22Rv1 (cell line): ENCODE results near the gene TTC28.

Experiments used
- H3K27ac ChIP-seq: fragments of 450-650 bp; 2 replicates; pipeline ENCODE4 v1.5.1; 2017
- CTCF ChIP-seq: fragments of 450-650 bp; IDR thresholded peaks from 2 replicates; pipeline ENCODE4 v1.5.1; 2017; ENCODE audit warnings: mild to moderate bottlenecking
- ZFX ChIP-seq: fragments of 450-650 bp; IDR thresholded peaks from 2 replicates; pipeline ENCODE4 v1.6.1; 2017; ENCODE audit warnings: antibody characterized with exemption, borderline replicate concordance

TTC28 gene

GRCh38 chr22:28047740-28048139 lies 631.9 kb downstream of the TTC28 start:
- no peak overlapping the region for H3K27ac ChIP-seq
- TF ChIP-seq ZFX = no peak
- no peak for TF ChIP-seq CTCF

GRCh38 chr22:28046100-28046499 lies 633.5 kb downstream of the TTC28 start:
- H3K27ac ChIP-seq = no peak overlapping the region
- TF ChIP-seq ZFX (no peak), CTCF (no peak)

GRCh38 chr22:28044546-28045173 lies 635.0 kb downstream of the TTC28 start:
- TF ChIP-seq CTCF (no peak), ZFX (no peak)
- no peak overlapping the region for H3K27ac ChIP-seq

- no peak overlapping the region for H3K27ac ChIP-seq
- no peak for TF ChIP-seq ZFX
- TF ChIP-seq CTCF = no peak
Observed at GRCh38 chr22:28043266-28043665, 636.4 kb downstream of the TTC28 start.

- no peak overlapping the region for H3K27ac ChIP-seq
- TF ChIP-seq CTCF = no peak
- TF ChIP-seq ZFX = no peak
Observed at GRCh38 chr22:28034760-28035401, 644.8 kb downstream of the TTC28 start.

- no peak overlapping the region for H3K27ac ChIP-seq
Observed at GRCh38 chr22:28034145-28034759, 645.4 kb downstream of the TTC28 start.

More at GRCh38 chr22:28034145-28034759, 645.4 kb downstream of the TTC28 start:
- no peak for TF ChIP-seq CTCF
- TF ChIP-seq ZFX = no peak
